GM18858 (cell line): ENCODE measurements around the gene FLT4.

Experiments used
- ATAC-seq: cut with Tn5 transposase; IDR thresholded peaks from one replicate; pipeline ENCODE4 v1.9.1; 2021; ENCODE audit not compliant: unreplicated experiment

The FLT4 gene

GRCh38 chr5:180628211-180628610, 21.2 kb downstream of the FLT4 start:
- no peak for ATAC-seq

DNA sequence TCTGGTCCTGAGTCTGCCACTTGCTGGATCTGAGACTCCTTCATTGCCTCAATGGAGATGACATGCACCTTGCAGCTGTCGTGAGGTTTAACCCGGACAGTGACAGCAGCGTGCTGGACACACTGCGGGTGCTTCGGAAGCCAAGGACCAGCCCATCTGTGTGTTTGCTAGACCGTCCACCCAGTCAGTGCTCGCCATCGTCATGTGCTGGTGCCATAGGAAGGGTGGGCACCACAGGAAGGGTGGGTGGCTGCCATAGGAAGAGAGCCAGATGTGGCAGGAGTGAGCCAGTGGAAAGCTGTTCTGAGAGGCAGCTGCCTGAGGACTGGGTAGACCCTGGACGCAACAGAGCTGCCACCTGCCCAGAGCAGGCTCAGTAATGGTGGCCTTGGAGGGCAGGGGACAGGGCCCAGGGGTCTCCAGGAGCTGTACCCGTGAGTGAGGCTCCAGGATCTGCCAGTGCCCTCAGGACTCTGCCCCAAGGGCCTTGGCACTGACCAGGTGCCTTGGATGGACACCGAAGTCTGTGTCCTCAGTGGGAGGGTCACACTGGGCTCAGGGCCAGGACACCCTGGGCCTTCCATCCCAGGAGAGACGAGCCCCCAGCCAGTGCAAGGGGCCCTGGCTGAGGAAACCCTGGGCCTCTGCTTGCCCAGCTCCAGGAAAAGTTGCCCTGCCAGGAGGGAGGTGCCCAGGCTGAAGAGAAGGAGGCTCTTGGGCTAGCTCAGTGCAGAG, 21.8 kb downstream of the FLT4 start:
- ATAC-seq, result no peak

DNA sequence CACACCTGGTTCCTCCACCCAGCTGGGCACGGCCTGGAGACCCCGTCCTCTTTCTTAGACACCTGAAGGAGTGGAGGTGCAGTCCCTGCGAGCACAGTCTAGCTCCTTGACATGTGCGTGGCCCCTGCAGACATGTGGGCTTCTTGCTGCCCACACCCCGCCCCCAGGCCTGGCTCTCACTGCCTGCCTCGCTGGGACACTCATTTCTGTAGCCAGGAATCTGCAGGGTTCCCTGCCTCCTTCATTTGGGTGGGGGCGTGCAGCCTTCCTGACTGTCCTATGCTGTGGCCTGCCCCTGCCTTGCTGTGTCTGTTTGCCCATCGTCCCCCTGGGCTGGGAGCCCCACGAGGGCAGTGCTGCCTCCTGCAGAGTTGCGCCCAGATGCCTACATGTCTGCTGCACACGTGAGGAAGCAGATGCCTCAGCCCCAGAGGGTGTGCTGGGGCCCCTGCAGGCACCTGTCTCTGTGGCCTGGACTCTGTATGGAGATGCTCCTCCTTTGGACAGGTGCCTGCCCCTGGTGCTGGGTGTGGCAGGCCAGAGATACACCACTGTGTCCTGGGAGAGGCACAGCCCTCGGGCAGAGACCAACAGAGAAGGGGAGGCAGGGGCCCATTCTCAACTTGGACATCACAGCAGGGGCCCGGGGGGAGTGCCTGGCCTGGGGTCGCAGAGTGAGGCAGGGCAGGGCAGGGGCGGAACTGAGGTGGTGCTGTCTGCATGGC, 22.6 kb downstream of the FLT4 start:
- no peak for ATAC-seq

GRCh38 chr5:180625791-180626660, 23.4 kb downstream of the FLT4 start:
- ATAC-seq, result no peak

DNA sequence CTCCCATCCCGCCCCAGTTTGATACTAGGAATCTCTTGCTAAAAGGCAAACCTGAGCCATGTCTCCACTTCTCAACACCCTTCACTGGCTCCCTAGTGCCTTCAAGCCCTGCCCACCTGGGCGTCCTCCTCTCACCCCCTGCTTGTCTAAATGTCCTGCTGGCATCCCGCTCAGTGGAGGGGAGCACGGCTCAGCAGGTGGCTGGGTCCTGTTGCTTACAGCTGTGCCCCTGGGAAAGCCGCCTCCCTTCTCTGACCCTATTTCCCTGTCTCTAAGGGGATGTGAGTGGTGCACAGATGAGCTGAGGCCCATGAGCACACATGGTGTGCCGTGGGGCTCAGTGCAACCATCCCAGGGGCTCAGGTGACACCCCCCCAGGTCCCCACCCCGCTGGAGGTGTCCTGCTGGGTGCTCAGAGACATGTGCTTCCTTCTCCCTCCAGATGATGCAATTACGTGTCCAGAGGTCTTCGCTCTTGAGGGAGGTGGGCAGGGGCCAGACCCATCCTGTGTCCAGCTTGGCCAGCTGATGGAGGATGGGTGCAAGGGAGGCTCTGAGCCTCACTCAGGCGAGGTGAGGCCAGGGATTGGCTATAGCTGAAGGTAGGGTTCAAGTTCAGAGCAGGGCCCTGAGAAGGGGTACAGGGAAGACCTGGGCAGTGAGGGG, 24.1 kb downstream of the FLT4 start:
- ATAC-seq, result no peak

- ATAC-seq, result no peak
These were observed 24.8 kb downstream of the FLT4 start for GRCh38 chr5:180624587-180624986.

GRCh38 chr5:180623844-180624243, 25.6 kb downstream of the FLT4 start:
- no peak for ATAC-seq

- ATAC-seq, result no peak
These were observed 26.0 kb downstream of the FLT4 start for GRCh38 chr5:180623411-180623834.

GRCh38 chr5:180622910-180623309, 26.5 kb downstream of the FLT4 start:
- ATAC-seq, result no peak

DNA sequence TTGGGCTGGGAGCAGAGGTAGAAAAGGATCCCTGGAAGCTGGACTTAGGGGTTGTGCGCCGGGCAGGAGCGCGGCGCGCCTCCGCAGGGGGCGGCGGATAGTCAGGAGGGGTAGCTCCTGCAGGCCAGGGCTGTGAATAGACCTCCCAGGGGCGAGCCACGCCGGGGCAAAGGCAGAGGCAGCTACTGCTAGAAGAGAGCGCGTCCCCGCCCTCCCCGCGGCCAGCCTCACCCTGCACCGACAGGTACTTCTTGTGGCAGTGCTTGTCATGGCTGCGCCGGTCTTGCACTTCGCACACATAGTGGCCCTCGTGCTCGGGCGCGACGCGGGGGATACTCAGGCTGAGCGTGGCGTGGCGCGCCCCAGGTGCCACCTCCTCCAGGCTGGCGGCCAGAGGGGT, 28.1 kb downstream of the FLT4 start:
- ATAC-seq, result no peak

GRCh38 chr5:180620014-180620413, 29.4 kb downstream of the FLT4 start:
- ATAC-seq, result no peak

DNA sequence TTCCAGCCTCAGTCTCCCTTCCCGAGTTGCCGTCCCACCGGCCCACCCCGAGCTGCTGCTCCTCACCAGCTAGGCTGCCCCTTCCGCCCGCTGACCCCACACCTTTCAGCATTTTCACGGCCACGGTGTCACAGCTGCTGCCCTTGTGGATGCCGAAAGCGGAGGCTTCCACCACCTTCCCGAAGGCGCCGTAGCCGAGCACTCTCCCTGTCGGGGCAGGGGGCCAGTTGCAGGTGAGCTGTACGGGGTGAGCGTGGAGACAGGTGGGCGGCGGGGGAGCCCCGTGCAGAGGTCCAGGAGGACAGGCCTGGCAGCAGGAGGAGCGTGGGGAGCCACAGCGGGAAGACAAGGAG, 29.9 kb downstream of the FLT4 start:
- no peak for ATAC-seq

DNA sequence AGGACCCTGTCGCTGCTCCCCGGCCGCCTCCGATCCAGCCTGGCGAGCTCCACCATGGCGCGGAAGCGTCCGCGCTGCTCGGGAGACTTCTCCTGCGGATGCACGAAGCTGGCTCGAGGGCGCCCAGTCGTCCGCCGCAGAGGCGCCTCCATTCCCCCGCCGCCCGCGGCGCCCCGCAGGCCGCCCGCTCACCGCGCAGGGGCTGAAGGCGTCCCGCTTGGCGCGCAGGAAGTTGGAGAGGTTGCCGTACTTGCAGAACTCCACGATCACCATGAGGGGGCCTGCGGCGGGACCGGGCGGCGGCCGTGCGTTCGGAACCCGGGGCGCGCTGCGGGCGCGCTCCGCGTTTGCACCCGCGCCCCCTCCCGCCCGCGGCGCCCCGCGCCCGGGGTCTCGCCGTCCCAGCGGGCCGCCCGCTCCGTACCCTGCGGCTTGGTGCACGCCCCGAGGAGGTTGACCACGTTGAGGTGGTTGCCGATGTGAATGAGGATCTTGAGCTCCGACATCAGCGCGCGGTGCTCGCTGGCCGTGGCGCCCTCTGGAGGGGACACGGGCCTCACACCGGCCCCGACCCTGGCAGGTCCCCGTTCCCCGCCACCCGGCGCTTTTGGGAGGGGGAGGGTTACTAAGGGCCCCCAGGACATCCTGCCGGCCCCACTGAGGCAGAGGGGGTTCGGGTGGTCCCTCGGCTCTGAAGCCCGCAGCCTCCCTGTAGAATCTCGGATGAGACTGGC, 30.4 kb downstream of the FLT4 start:
- no peak for ATAC-seq

GRCh38 chr5:180618487-180618828, 30.9 kb downstream of the FLT4 start:
- no peak for ATAC-seq

GRCh38 chr5:180613814-180614188, 35.6 kb downstream of the FLT4 start:
- no peak for ATAC-seq

GRCh38 chr5:180613188-180613813, 36.1 kb downstream of the FLT4 start:
- ATAC-seq, result no peak

DNA sequence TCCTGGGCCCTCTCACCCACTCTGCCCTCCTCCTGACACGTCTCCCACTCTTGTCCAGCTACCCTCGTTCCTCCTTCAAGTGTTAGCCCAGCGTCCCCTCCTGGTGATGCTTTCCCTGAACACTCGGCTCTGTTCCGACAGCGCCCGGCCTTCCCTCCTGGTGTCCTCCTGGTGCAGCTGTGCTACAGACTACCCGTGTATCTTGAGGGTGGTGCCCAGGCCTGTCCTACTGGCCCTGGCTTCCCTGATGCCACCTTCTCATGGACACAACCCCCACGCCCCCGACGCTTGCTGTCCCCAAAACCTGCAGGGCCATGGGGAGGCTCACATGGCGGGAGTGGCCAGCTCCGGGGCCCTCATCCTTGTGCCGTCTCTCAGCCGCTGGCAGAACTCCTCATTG, 36.7 kb downstream of the FLT4 start:
- ATAC-seq, result no peak

- no peak for ATAC-seq
These were observed 38.1 kb downstream of the FLT4 start for GRCh38 chr5:180611140-180611850.

DNA sequence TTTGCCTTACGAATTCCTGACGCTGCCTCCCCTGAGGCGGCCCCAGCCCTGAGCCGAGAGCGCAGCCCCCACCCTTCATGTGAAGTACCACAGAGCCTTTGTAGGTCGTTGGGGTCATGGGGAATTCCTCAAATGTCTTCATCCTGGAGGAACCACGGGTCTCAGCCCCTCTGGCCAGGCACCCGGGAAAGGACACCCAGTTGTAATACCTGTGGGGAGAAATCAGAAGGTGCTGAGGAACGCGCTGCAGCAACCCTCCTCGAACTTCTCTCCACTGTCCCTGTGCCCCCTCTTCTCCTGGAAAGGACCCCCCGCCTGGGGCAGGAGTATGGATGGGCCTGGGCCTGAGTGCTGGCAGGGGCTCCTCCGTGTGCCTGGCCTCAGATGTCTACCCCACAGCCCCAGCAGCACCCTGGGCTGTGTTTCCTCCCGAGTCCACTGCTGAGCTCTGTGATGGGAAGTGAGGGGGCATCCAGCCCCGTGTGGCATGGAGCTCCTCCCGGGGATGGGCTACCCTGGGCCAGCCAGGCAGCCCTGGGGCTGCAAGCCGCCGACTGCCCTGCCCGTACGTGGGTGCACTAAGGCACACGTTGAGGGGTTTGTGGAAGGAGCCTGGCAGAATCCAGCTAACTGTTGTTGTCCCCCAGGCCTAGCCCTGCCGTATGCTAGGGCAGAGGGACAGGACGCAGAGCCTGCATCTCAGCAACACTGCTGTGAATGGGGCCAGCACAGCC, 39.4 kb downstream of the FLT4 start:
- no peak for ATAC-seq
